H1 (cell line): ENCODE results near the gene KCNQ1.

Experiments used
- ATF2 ChIP-seq: IDR thresholded peaks from 2 replicates; pipeline ENCODE4 v1.6.1; 2012; ENCODE audit warnings: low read length, inconsistent platforms
- BRCA1 ChIP-seq: IDR thresholded peaks from 2 replicates; pipeline ENCODE4 v1.6.1; 2012; ENCODE audit warnings: low read depth, low read length, improper control_type of control experiment
- CTCF ChIP-seq, 3 experiments: IDR thresholded peaks; 1 replicate in 2 of 3; 2 replicates in 1 of 3; pipeline versions ENCODE4 v1.5.1 to v1.6.1; 2011; ENCODE audit warnings: low read length in 3 of 3, mild to moderate bottlenecking in 3 of 3, inconsistent platforms in 2 of 3, low read depth in 1 of 3, moderate library complexity in 1 of 3; ENCODE audit not compliant: insufficient read depth in 1 of 3; ENCODE audit errors: control extremely low read depth in 1 of 3
- EP300 ChIP-seq, 2 experiments: IDR thresholded peaks; 1 replicate in 1 of 2; 2 replicates in 1 of 2; pipeline ENCODE4 v1.6.1; 2011 to 2012; ENCODE audit warnings: low read depth in 2 of 2, low read length in 2 of 2, mild to moderate bottlenecking in 2 of 2, borderline replicate concordance in 1 of 2, inconsistent platforms in 1 of 2, moderate library complexity in 1 of 2
- JUND ChIP-seq: IDR thresholded peaks from 2 replicates; pipeline ENCODE4 v1.6.1; 2011; ENCODE audit warnings: mild to moderate bottlenecking, improper control_type of control experiment, low read length
- POLR2A ChIP-seq, 2 experiments: IDR thresholded peaks; 1 replicate in 1 of 2; 2 replicates in 1 of 2; pipeline ENCODE4 v1.6.1; 2011; ENCODE audit warnings: low read depth in 2 of 2, low read length in 2 of 2, mild to moderate bottlenecking in 2 of 2; ENCODE audit errors: control extremely low read depth in 1 of 2
- RAD21 ChIP-seq, 2 experiments: IDR thresholded peaks in 1 of 2; conservative IDR thresholded peaks in 1 of 2; 2 replicates each; pipeline ENCODE4 v1.6.1; 2011; ENCODE audit warnings: low read depth in 2 of 2, low read length in 2 of 2, improper control_type of control experiment in 1 of 2, inconsistent platforms in 1 of 2, mild to moderate bottlenecking in 1 of 2, moderate library complexity in 1 of 2
- RFX5 ChIP-seq: IDR thresholded peaks from 2 replicates; pipeline ENCODE4 v1.6.1; 2011; ENCODE audit warnings: low read depth, low read length, improper control_type of control experiment, borderline replicate concordance
- SIX5 ChIP-seq: IDR thresholded peaks from 2 replicates; pipeline ENCODE4 v1.6.1; 2011; ENCODE audit warnings: mild to moderate bottlenecking, low read depth, low read length
- SP4 ChIP-seq: IDR thresholded peaks from 2 replicates; pipeline ENCODE4 v1.6.1; 2012; ENCODE audit warnings: low read length, inconsistent platforms
- SRF ChIP-seq: IDR thresholded peaks from 2 replicates; pipeline ENCODE4 v1.6.1; 2011; ENCODE audit warnings: mild to moderate bottlenecking, low read depth, low read length, moderate library complexity
- TBP ChIP-seq: IDR thresholded peaks from 2 replicates; pipeline ENCODE4 v1.6.1; 2011; ENCODE audit warnings: low read depth, low read length, improper control_type of control experiment

- TF ChIP-seq POLR2A (IDR thresholded peaks at IDR 0.05; ENCODE audit: control extremely low read depth in 1 of 2, low read depth in 2 of 2, low read length in 2 of 2): no peak
- no peak for TF ChIP-seq CTCF (IDR thresholded peaks at IDR 0.05; ENCODE audit: control extremely low read depth in 1 of 3, insufficient read depth in 1 of 3, low read depth in 1 of 3, low read length in 3 of 3)
- TF ChIP-seq JUND: no peak
- no peak for TF ChIP-seq TBP
- no peak for TF ChIP-seq EP300 (IDR thresholded peaks at IDR 0.05; ENCODE audit: borderline replicate concordance in 1 of 2, low read depth in 2 of 2, low read length in 2 of 2)
- TF ChIP-seq SRF: no peak
- no peak for TF ChIP-seq RFX5
- no peak for TF ChIP-seq SP4
- TF ChIP-seq SIX5: no peak
- TF ChIP-seq ATF2: no peak
- TF ChIP-seq RAD21 (IDR thresholded peaks at IDR 0.05 in 1 of 2, conservative IDR thresholded peaks at IDR 0.05 in 1 of 2; ENCODE audit: low read depth in 2 of 2, low read length in 2 of 2): no peak
- no peak for TF ChIP-seq BRCA1
Measured at GRCh38 chr11:2521081-2521732, 76.4 kb downstream of the KCNQ1 start.
